GM13976 (cell line): ENCODE data around the gene LYZL6.

Experiments
- DNase-seq: peaks from one replicate; pipeline ENCODE4 v3.0.0; 2012; ENCODE audit warnings: low spot score
- CTCF ChIP-seq: IDR thresholded peaks from 2 replicates; pipeline ENCODE4 v1.5.1; 2012; ENCODE audit warnings: borderline replicate concordance, mild to moderate bottlenecking; ENCODE audit not compliant: insufficient read depth; ENCODE audit errors: extremely low read depth, missing control alignments, control extremely low read depth
- in situ Hi-C: fragments of 300-500 bp; cut with MboI; formaldehyde crosslinking; loops from one replicate; pipeline ENCODE4 v1.12.0; 2022; ENCODE audit warnings: low sequenced_read_pairs, mixed read lengths, inconsistent platforms; ENCODE audit not compliant: unreplicated experiment

The LYZL6 gene

GRCh38 chr17:35920229-35920628 lies 23.3 kb downstream of the LYZL6 start:
- in situ Hi-C loops, result no loop called here
- DNase-seq, result no peak
- no peak for TF ChIP-seq CTCF

- in situ Hi-C loops, result no loop called here
- no peak for TF ChIP-seq CTCF
- DNase-seq, result no peak
Observed at GRCh38 chr17:35918665-35919064, 24.8 kb downstream of the LYZL6 start.

- in situ Hi-C loops, result no loop called here
- no peak for TF ChIP-seq CTCF
- DNase-seq, result no peak
Observed at GRCh38 chr17:35917519-35918213, 25.8 kb downstream of the LYZL6 start.

GRCh38 chr17:35915153-35915964 lies 28.2 kb downstream of the LYZL6 start:
- TF ChIP-seq CTCF, result no peak
- no peak for DNase-seq
- in situ Hi-C loops, result no loop called here

- no peak for TF ChIP-seq CTCF
- in situ Hi-C loops, result no loop called here
- no peak for DNase-seq
Observed at GRCh38 chr17:35914354-35914753, 29.2 kb downstream of the LYZL6 start.

GRCh38 chr17:35913609-35914008 lies 29.9 kb downstream of the LYZL6 start:
- no peak for DNase-seq
- in situ Hi-C loops, result no loop called here
- TF ChIP-seq CTCF, result no peak

GRCh38 chr17:35912942-35913341 lies 30.6 kb downstream of the LYZL6 start:
- TF ChIP-seq CTCF, result no peak
- no peak for DNase-seq
- in situ Hi-C loops, result no loop called here
